CD4-positive, alpha-beta T cell treated with Interleukin-15 for 1 hour (primary cell): Measurements from ENCODE around the gene ELAC2.

Experiments used
- DNase-seq: peaks from one replicate; pipeline ENCODE4 v3.0.0-alpha.2; 2020

ELAC2 gene

GRCh38 chr17:13017655-13018459, at the start of gene ELAC2:
Gene ELAC2 (minus strand): TSS chr17:13018027. CDS start chr17:13017947, 80 bp downstream.
- peak; percentile 97 for DNase-seq

GRCh38 chr17:13065032-13065431, 47.2 kb upstream of the ELAC2 start:
- DNase-seq: no peak

- DNase-seq: no peak
Observed at GRCh38 chr17:13055131-13055530, 37.3 kb upstream of the ELAC2 start.

- no peak for DNase-seq
Observed at GRCh38 chr17:13054666-13055065, 36.8 kb upstream of the ELAC2 start.

- DNase-seq: no peak
Observed at GRCh38 chr17:13051915-13052314, 34.1 kb upstream of the ELAC2 start.

GRCh38 chr17:13047011-13047606, 29.3 kb upstream of the ELAC2 start:
- no peak for DNase-seq

- no peak for DNase-seq
Observed at GRCh38 chr17:13046361-13046760, 28.5 kb upstream of the ELAC2 start.

- DNase-seq: no peak
Observed at GRCh38 chr17:13044572-13045065, 26.8 kb upstream of the ELAC2 start.

- no peak for DNase-seq
Observed at GRCh38 chr17:13038931-13039665, 21.3 kb upstream of the ELAC2 start.

GRCh38 chr17:13036751-13037150, 18.9 kb upstream of the ELAC2 start:
- DNase-seq: no peak

- no peak for DNase-seq
Observed at GRCh38 chr17:13035420-13035819, 17.6 kb upstream of the ELAC2 start.

GRCh38 chr17:13031718-13032350, 14.0 kb upstream of the ELAC2 start:
- peak; percentile 37 for DNase-seq

GRCh38 chr17:13030459-13031300, 12.9 kb upstream of the ELAC2 start:
- peak; percentile 24 for DNase-seq

GRCh38 chr17:13030056-13030455, 12.2 kb upstream of the ELAC2 start:
- no peak for DNase-seq

- no peak for DNase-seq
Observed at GRCh38 chr17:13029340-13029739, 11.5 kb upstream of the ELAC2 start.

GRCh38 chr17:13027246-13027645, 9.4 kb upstream of the ELAC2 start:
- no peak for DNase-seq

GRCh38 chr17:13025687-13026086, 7.9 kb upstream of the ELAC2 start:
- no peak for DNase-seq

- no peak for DNase-seq
Observed at GRCh38 chr17:13025258-13025627, 7.4 kb upstream of the ELAC2 start.

- peak; percentile 52 for DNase-seq
Observed at GRCh38 chr17:13024526-13025257, 6.9 kb upstream of the ELAC2 start.

GRCh38 chr17:13024016-13024415, 6.2 kb upstream of the ELAC2 start:
- DNase-seq: no peak

- DNase-seq: no peak
Observed at GRCh38 chr17:13016881-13017654, 759 bp downstream of the ELAC2 start.
